H1 (cell line): Measurements from ENCODE around the gene CRTAP. TPM values are rescaled to one million over a fixed set of nuclear protein-coding genes. Genes with fewer than 3 reads are reported as not detected.
A peak's percentile ranks its signal among the peaks of the same experiment; 100 is the strongest.

Experiments
- ASH2L ChIP-seq: fragments of 200-600, 300-600 bp; sonication (generic); IDR thresholded peaks from one replicate; pipeline ENCODE4 v1.7.1; 2017; ENCODE audit warnings: low read length
- BACH1 ChIP-seq: IDR thresholded peaks from 2 replicates; pipeline ENCODE4 v1.6.1; 2012; ENCODE audit warnings: low read length, improper control_type of control experiment
- CBX5 ChIP-seq: fragments of 300-800, 300-1000 bp; sonication (generic); IDR thresholded peaks from 2 replicates; pipeline ENCODE4 v1.7.1; 2016; ENCODE audit warnings: antibody characterized with exemption, low read length, low read depth
- CBX8 ChIP-seq: fragments of 300-800, 300-1000 bp; sonication (generic); IDR thresholded peaks from 2 replicates; pipeline ENCODE4 v1.7.1; 2016; ENCODE audit warnings: low read depth, low read length, borderline replicate concordance
- CHD1 ChIP-seq: IDR thresholded peaks from 2 replicates; pipeline ENCODE4 v1.6.1; 2012; ENCODE audit warnings: low read depth, low read length, improper control_type of control experiment
- EGR1 ChIP-seq: IDR thresholded peaks from 2 replicates; pipeline ENCODE4 v1.6.1; 2011; ENCODE audit warnings: low read depth, low read length, borderline replicate concordance
- FOSL1 ChIP-seq: IDR thresholded peaks from 2 replicates; pipeline ENCODE4 v1.6.1; 2011; ENCODE audit warnings: mild to moderate bottlenecking, low read depth, low read length, moderate library complexity; ENCODE audit not compliant: insufficient read depth
- GABPA ChIP-seq: IDR thresholded peaks from 2 replicates; pipeline ENCODE4 v1.6.1; 2011; ENCODE audit warnings: mild to moderate bottlenecking, low read length, moderate library complexity, borderline replicate concordance; ENCODE audit not compliant: insufficient read depth
- GTF2F1 ChIP-seq: IDR thresholded peaks from 2 replicates; pipeline ENCODE4 v1.6.1; 2012; ENCODE audit warnings: low read depth, low read length, improper control_type of control experiment, borderline replicate concordance
- HDAC6 ChIP-seq: IDR thresholded peaks from one replicate; pipeline ENCODE4 v1.7.1; 2012; ENCODE audit warnings: low read depth, mild to moderate bottlenecking, inconsistent platforms, low read length, moderate library complexity
- MAFK ChIP-seq: IDR thresholded peaks from 2 replicates; pipeline ENCODE4 v1.6.1; 2012; ENCODE audit warnings: low read depth, mild to moderate bottlenecking, improper control_type of control experiment, low read length
- NANOG ChIP-seq: IDR thresholded peaks from 2 replicates; pipeline ENCODE4 v1.6.1; 2011; ENCODE audit warnings: low read length, low read depth, mild to moderate bottlenecking, inconsistent platforms; ENCODE audit not compliant: insufficient read depth, poor library complexity, severe bottlenecking
- PHF8 ChIP-seq: fragments of 200-600 bp; sonication (generic); conservative IDR thresholded peaks from 2 replicates; pipeline ENCODE4 v1.7.1; 2012; ENCODE audit warnings: low read depth, mild to moderate bottlenecking, inconsistent platforms, low read length, moderate library complexity
- POLR2A ChIP-seq, 2 experiments: IDR thresholded peaks; 1 replicate in 1 of 2; 2 replicates in 1 of 2; pipeline ENCODE4 v1.6.1; 2011; ENCODE audit warnings: low read depth in 2 of 2, low read length in 2 of 2, mild to moderate bottlenecking in 2 of 2; ENCODE audit errors: control extremely low read depth in 1 of 2
- RNF2 ChIP-seq: fragments of 200-900, 300-1000 bp; sonication (generic); IDR thresholded peaks from 2 replicates; pipeline ENCODE4 v1.7.1; 2016; ENCODE audit warnings: borderline replicate concordance, low read depth, mild to moderate bottlenecking, antibody characterized with exemption, low read length; ENCODE audit not compliant: poor library complexity, severe bottlenecking; ENCODE audit errors: missing control alignments
- SRF ChIP-seq: IDR thresholded peaks from 2 replicates; pipeline ENCODE4 v1.6.1; 2011; ENCODE audit warnings: mild to moderate bottlenecking, low read depth, low read length, moderate library complexity
- TAF1 ChIP-seq: IDR thresholded peaks from 2 replicates; pipeline ENCODE4 v1.6.1; 2011; ENCODE audit warnings: mild to moderate bottlenecking, low read depth, low read length
- TCF12 ChIP-seq: IDR thresholded peaks from 2 replicates; pipeline ENCODE4 v1.6.1; 2011; ENCODE audit warnings: low read depth, mild to moderate bottlenecking, low read length
- polyA plus RNA-seq, 7 experiments: library from polyadenylated mRNA; depleted of rRNA in 3 of 7; stranded (reverse) in 5 of 7; unstranded in 2 of 7; fragments of >200 nt in 5 of 7; fragments of 200-250 nt in 2 of 7; gene quantifications; 1 replicate in 5 of 7; 2 replicates in 1 of 7; 4 replicates in 1 of 7; pipeline versions ENCODE4 v1.2.1 to v1.2.3, GENCODE V29; 2011 to 2013; ENCODE audit warnings: missing spikeins in 2 of 7, mixed read lengths in 2 of 7
- total RNA-seq: library from RNA; stranded (reverse); fragmentation: NEBNext Ultra II Directional; extraction: Animal tissue kit (Norgen Biotek cat#: 25700); gene quantifications from 2 replicates; pipeline ENCODE4 v1.2.1, GENCODE V29; 2021
- TF ChIP-seq, protein P1 (sequence below): IDR thresholded peaks from 2 replicates; pipeline ENCODE4 v1.6.1; 2012; ENCODE audit warnings: inconsistent platforms
- TF ChIP-seq, protein P2 (sequence below): IDR thresholded peaks from 2 replicates; pipeline ENCODE4 v1.6.1; 2011; ENCODE audit warnings: low read length, improper control_type of control experiment
- TF ChIP-seq, protein P3 (sequence below): IDR thresholded peaks from 2 replicates; pipeline ENCODE4 v1.6.1; 2012; ENCODE audit warnings: low read length, inconsistent platforms

CRTAP gene
- total and polyA plus RNA-seq, 2 of the 8 experiments (the other 6 are each of a cell fraction or from before 2014, with no cell fraction given) = 159 to 188 TPM

DNA sequence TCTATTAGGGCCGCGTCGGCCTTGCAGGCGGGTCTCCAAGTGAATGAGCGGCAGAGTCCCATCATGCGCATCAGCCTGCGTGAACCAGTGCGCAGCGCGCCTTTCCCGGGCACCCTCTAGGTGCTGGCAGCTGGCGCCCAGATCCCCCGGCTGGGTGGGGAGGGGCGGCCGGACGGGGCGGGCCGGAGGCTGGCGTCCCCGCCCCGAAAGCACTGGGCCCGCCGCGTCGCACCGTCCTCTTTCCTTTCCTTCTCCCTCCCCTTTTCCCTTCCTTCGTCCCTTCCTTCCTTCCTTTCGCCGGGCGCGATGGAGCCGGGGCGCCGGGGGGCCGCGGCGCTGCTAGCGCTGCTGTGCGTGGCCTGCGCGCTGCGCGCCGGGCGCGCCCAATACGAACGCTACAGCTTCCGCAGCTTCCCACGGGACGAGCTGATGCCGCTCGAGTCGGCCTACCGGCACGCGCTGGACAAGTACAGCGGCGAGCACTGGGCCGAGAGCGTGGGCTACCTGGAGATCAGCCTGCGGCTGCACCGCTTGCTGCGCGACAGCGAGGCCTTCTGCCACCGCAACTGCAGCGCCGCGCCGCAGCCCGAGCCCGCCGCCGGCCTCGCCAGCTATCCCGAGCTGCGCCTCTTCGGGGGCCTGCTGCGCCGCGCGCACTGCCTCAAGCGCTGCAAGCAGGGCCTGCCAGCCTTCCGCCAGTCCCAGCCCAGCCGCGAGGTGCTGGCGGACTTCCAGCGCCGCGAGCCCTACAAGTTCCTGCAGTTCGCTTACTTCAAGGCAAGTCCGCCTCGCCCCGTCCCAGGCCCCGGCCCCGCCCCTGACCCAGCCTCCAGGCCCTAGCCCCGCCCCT is at the start of gene CRTAP (continued):
- TF ChIP-seq, protein P1, sequence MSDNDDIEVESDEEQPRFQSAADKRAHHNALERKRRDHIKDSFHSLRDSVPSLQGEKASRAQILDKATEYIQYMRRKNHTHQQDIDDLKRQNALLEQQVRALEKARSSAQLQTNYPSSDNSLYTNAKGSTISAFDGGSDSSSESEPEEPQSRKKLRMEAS = peak; percentile 51; the same call in 1 of the 2 replicates
- TF ChIP-seq CBX5 = no peak
- no peak for TF ChIP-seq GTF2F1
- no peak for TF ChIP-seq CHD1
- no peak for TF ChIP-seq RNF2
- no peak for TF ChIP-seq NANOG
- no peak for TF ChIP-seq CBX8
- no peak for TF ChIP-seq HDAC6
- TF ChIP-seq, protein P2, sequence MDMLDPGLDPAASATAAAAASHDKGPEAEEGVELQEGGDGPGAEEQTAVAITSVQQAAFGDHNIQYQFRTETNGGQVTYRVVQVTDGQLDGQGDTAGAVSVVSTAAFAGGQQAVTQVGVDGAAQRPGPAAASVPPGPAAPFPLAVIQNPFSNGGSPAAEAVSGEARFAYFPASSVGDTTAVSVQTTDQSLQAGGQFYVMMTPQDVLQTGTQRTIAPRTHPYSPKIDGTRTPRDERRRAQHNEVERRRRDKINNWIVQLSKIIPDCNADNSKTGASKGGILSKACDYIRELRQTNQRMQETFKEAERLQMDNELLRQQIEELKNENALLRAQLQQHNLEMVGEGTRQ = no peak
- no peak for TF ChIP-seq TCF12
- no peak for TF ChIP-seq SRF
- peak in 1 of 2 experiments; percentile 66; a peak in 2 of 3 replicates for TF ChIP-seq POLR2A (IDR thresholded peaks at IDR 0.05; ENCODE audit: control extremely low read depth in 1 of 2, low read depth in 2 of 2, low read length in 2 of 2)
- peak; percentile 96 for TF ChIP-seq ASH2L
- no peak for TF ChIP-seq BACH1
- TF ChIP-seq GABPA = no peak
- peak; percentile 49; the same call in 1 of the 2 replicates for TF ChIP-seq TAF1
- TF ChIP-seq, protein P3, sequence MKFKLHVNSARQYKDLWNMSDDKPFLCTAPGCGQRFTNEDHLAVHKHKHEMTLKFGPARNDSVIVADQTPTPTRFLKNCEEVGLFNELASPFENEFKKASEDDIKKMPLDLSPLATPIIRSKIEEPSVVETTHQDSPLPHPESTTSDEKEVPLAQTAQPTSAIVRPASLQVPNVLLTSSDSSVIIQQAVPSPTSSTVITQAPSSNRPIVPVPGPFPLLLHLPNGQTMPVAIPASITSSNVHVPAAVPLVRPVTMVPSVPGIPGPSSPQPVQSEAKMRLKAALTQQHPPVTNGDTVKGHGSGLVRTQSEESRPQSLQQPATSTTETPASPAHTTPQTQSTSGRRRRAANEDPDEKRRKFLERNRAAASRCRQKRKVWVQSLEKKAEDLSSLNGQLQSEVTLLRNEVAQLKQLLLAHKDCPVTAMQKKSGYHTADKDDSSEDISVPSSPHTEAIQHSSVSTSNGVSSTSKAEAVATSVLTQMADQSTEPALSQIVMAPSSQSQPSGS = no peak
- no peak for TF ChIP-seq FOSL1
- TF ChIP-seq PHF8 = peak; percentile 77
- no peak for TF ChIP-seq MAFK
- peak; percentile 13; the same call in 1 of the 2 replicates for TF ChIP-seq EGR1
